ENCODE measurements around the gene DBF4B.

Gene DBF4B

GRCh38 chr17:44751806-44752205, 43.3 kb downstream of the DBF4B start:
- TF ChIP-seq GATA3 (IDR thresholded peaks at IDR 0.05; ENCODE audit: low read depth, low read length): no peak
- no peak for TF ChIP-seq GATA2 (IDR thresholded peaks at IDR 0.05; ENCODE audit: low read depth, low read length)

- TF ChIP-seq GATA2 (IDR thresholded peaks at IDR 0.05; ENCODE audit: low read depth, low read length) (no peak), GATA3 (IDR thresholded peaks at IDR 0.05; ENCODE audit: low read depth, low read length) (no peak)
Measured at GRCh38 chr17:44752953-44753861, 44.7 kb downstream of the DBF4B start.

- TF ChIP-seq GATA3 (IDR thresholded peaks at IDR 0.05; ENCODE audit: low read depth, low read length): no peak
- TF ChIP-seq GATA2 (IDR thresholded peaks at IDR 0.05; ENCODE audit: low read depth, low read length): no peak
Measured at GRCh38 chr17:44754276-44754675, 45.8 kb downstream of the DBF4B start.

GRCh38 chr17:44757045-44757917, 48.8 kb downstream of the DBF4B start:
- TF ChIP-seq GATA2 (IDR thresholded peaks at IDR 0.05; ENCODE audit: low read depth, low read length): no peak
- TF ChIP-seq GATA3 (IDR thresholded peaks at IDR 0.05; ENCODE audit: low read depth, low read length): no peak

GRCh38 chr17:44757918-44758413, 49.5 kb downstream of the DBF4B start:
- TF ChIP-seq GATA2 (IDR thresholded peaks at IDR 0.05; ENCODE audit: low read depth, low read length) (no peak), GATA3 (IDR thresholded peaks at IDR 0.05; ENCODE audit: low read depth, low read length) (no peak)

GRCh38 chr17:44758414-44759085, 50.1 kb downstream of the DBF4B start, which contains the start of gene ADAM11:
Gene ADAM11 (plus strand): TSS chr17:44758988. CDS start chr17:44759200, 212 bp downstream.
- TF ChIP-seq GATA2 (IDR thresholded peaks at IDR 0.05; ENCODE audit: low read depth, low read length) (no peak), GATA3 (IDR thresholded peaks at IDR 0.05; ENCODE audit: low read depth, low read length) (no peak)

GRCh38 chr17:44759086-44759915, 50.8 kb downstream of the DBF4B start:
- TF ChIP-seq GATA2 (IDR thresholded peaks at IDR 0.05; ENCODE audit: low read depth, low read length) (no peak), GATA3 (IDR thresholded peaks at IDR 0.05; ENCODE audit: low read depth, low read length) (no peak)

- no peak for TF ChIP-seq GATA3 (IDR thresholded peaks at IDR 0.05; ENCODE audit: low read depth, low read length)
- TF ChIP-seq GATA2 (IDR thresholded peaks at IDR 0.05; ENCODE audit: low read depth, low read length): no peak
Measured at GRCh38 chr17:44759916-44760243, 51.4 kb downstream of the DBF4B start.

- TF ChIP-seq GATA2 (IDR thresholded peaks at IDR 0.05; ENCODE audit: low read depth, low read length) (no peak), GATA3 (IDR thresholded peaks at IDR 0.05; ENCODE audit: low read depth, low read length) (no peak)
Measured at GRCh38 chr17:44760474-44761308, 52.2 kb downstream of the DBF4B start.

- TF ChIP-seq GATA2 (IDR thresholded peaks at IDR 0.05; ENCODE audit: low read depth, low read length): no peak
- no peak for TF ChIP-seq GATA3 (IDR thresholded peaks at IDR 0.05; ENCODE audit: low read depth, low read length)
Measured at GRCh38 chr17:44761932-44762810, 53.7 kb downstream of the DBF4B start.

- TF ChIP-seq GATA3 (IDR thresholded peaks at IDR 0.05; ENCODE audit: low read depth, low read length) (no peak), GATA2 (IDR thresholded peaks at IDR 0.05; ENCODE audit: low read depth, low read length) (no peak)
Measured at GRCh38 chr17:44763170-44763569, 54.7 kb downstream of the DBF4B start.

Measured in SH-SY5Y (cell line).